ENCODE results near the gene UBE2C. TPM values are rescaled to one million over a fixed set of nuclear protein-coding genes. Genes with fewer than 3 reads are reported as not detected.

UBE2C gene
- total RNA-seq, 1 experiment from 2014 or later: 205 TPM

DNA sequence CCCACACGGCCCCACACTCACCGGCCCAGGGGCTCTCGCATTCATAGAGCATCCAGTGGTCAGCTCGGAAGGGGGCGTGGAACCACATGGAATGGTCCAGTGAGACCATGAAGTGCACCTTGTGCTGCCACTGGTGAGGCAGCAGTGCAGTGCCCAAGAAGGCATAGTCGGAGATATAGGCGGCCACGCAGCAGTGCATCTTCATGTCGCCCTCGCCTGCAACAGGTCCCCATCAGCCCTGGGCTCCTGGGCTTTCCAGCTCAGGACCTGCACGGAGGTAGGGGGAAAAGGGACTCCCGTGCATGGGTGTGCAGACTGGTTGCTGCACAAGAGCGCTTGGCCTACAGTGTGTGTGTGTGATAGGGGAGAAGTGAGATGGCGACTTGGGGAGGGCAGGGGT is 31.1 kb downstream of the UBE2C start:
- no peak overlapping the region for H3K9ac ChIP-seq (ENCODE audit: low read length)
- H3K4me3 ChIP-seq (replicated peaks in 1 of 2; ENCODE audit: low read depth in 1 of 2, low read length in 2 of 2): no peak overlapping the region
- H4K20me1 ChIP-seq (ENCODE audit: insufficient read depth): no peaks in the 10 kb centered on the region
- H2AFZ ChIP-seq (ENCODE audit: low read depth, low read length, poor library complexity, severe bottlenecking): no peak overlapping the region
- DNase-seq (ENCODE audit: low read depth, low spot score) (no peak), ATAC-seq (no peak)
- BruUV-seq (replicated peaks): no TSS peak
- CTCF ChIA-PET: no interaction called here
- H3K9me2 ChIP-seq (ENCODE audit: insufficient read depth): no peaks in the 10 kb centered on the region
- H3K9me3 ChIP-seq (ENCODE audit: control insufficient read depth in 1 of 2, insufficient read depth in 1 of 2, low read depth in 1 of 2, low read length in 2 of 2): no peaks in the 10 kb centered on the region
- intact Hi-C loops (cut with micrococcal nuclease): no loop called here
- no peaks in the 10 kb centered on the region for H3K4me1 ChIP-seq (ENCODE audit: control insufficient read depth in 1 of 2, insufficient read depth in 2 of 2, low read length in 2 of 2)
- H3K79me2 ChIP-seq (ENCODE audit: insufficient read depth, low read length): no peaks in the 10 kb centered on the region
- TF ChIP-seq EZH2phosphoT487 (IDR thresholded peaks at IDR 0.05; ENCODE audit: borderline replicate concordance) (no peak), POLR2A (IDR thresholded peaks at IDR 0.05; ENCODE audit: borderline replicate concordance, extremely low read depth, insufficient read depth, insufficient read length) (no peak), ZNF274 (IDR thresholded peaks at IDR 0.05; ENCODE audit: low read depth, low read length) (no peak), RAD21 (IDR thresholded peaks at IDR 0.05; ENCODE audit: low read depth) (no peak), REST (IDR thresholded peaks at IDR 0.05; ENCODE audit: low read depth) (no peak), SP1 (IDR thresholded peaks at IDR 0.05; ENCODE audit: low read depth) (no peak), EGR1 (IDR thresholded peaks at IDR 0.05; ENCODE audit: low read depth) (no peak), JUND (IDR thresholded peaks at IDR 0.05) (no peak)
- no peaks in the 10 kb centered on the region for H3K27me3 ChIP-seq (ENCODE audit: insufficient read depth, low read length)
- RAD21 ChIA-PET (ENCODE audit: low non-redundant PET in 1 of 2, low total read pairs in 2 of 2, uncharacterized antibody in 2 of 2, unreplicated experiment in 2 of 2): no interaction called here
- peaks cover 0 to 2% of the 10 kb centered on the region in 2 experiments; a peak in 2 of 4 replicates for H3K36me3 ChIP-seq (ENCODE audit: control insufficient read depth in 1 of 2, insufficient read depth in 2 of 2, low read length in 2 of 2)
- POLR2A ChIA-PET: no interaction called here
- no peak overlapping the region for H3K4me2 ChIP-seq (ENCODE audit: low read length)
- H3K27ac ChIP-seq (ENCODE audit: low read depth, low read length): no peak overlapping the region

DNA sequence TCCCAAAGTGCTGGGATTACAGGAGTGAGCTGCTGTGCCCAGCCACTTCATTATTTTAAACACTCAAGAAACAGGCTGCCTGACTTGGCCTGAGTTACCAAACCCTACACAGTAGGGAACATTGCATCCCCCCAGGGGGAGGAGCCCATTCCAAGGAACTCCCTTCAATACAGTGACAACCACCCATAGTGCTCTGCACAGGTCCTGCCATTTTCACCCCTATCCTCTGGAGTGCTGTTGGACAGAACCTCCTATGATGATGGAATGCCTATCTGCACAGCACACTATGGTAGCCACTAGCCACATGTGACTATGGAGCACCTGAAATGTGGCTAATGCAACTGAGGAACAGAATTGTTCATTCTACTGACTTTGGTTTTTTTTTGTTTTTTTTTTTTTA is 33.0 kb downstream of the UBE2C start:
- H3K27ac ChIP-seq (ENCODE audit: low read depth, low read length): no peak overlapping the region
- H3K79me2 ChIP-seq (ENCODE audit: insufficient read depth, low read length): no peaks in the 10 kb centered on the region
- peaks cover 0 to 2% of the 10 kb centered on the region in 2 experiments; a peak in 2 of 4 replicates for H3K36me3 ChIP-seq (ENCODE audit: control insufficient read depth in 1 of 2, insufficient read depth in 2 of 2, low read length in 2 of 2)
- H3K9me3 ChIP-seq (ENCODE audit: control insufficient read depth in 1 of 2, insufficient read depth in 1 of 2, low read depth in 1 of 2, low read length in 2 of 2): no peaks in the 10 kb centered on the region
- H3K9me2 ChIP-seq (ENCODE audit: insufficient read depth): no peaks in the 10 kb centered on the region
- H3K9ac ChIP-seq (ENCODE audit: low read length): no peak overlapping the region
- no peaks in the 10 kb centered on the region for H3K27me3 ChIP-seq (ENCODE audit: insufficient read depth, low read length)
- POLR2A ChIA-PET: no interaction called here
- intact Hi-C loops (cut with micrococcal nuclease): no loop called here
- no peak overlapping the region for H2AFZ ChIP-seq (ENCODE audit: low read depth, low read length, poor library complexity, severe bottlenecking)
- BruUV-seq (replicated peaks): no TSS peak
- H3K4me1 ChIP-seq (ENCODE audit: control insufficient read depth in 1 of 2, insufficient read depth in 2 of 2, low read length in 2 of 2): no peaks in the 10 kb centered on the region
- ATAC-seq: peak; percentile 34; the same call in 1 of the 2 replicates
- H4K20me1 ChIP-seq (ENCODE audit: insufficient read depth): no peaks in the 10 kb centered on the region
- DNase-seq (ENCODE audit: low read depth, low spot score): no peak
- no peak overlapping the region for H3K4me3 ChIP-seq (replicated peaks in 1 of 2; ENCODE audit: low read depth in 1 of 2, low read length in 2 of 2)
- no peak overlapping the region for H3K4me2 ChIP-seq (ENCODE audit: low read length)
- RAD21 ChIA-PET (ENCODE audit: low non-redundant PET in 1 of 2, low total read pairs in 2 of 2, uncharacterized antibody in 2 of 2, unreplicated experiment in 2 of 2): no interaction called here
- CTCF ChIA-PET: no interaction called here
- TF ChIP-seq EGR1 (IDR thresholded peaks at IDR 0.05; ENCODE audit: low read depth) (no peak), SRF (IDR thresholded peaks at IDR 0.05; ENCODE audit: low read depth) (no peak), YY1 (IDR thresholded peaks at IDR 0.05; ENCODE audit: extremely low read depth, insufficient replicate concordance, low read depth, low read length) (no peak), FOSL1 (IDR thresholded peaks at IDR 0.05; ENCODE audit: low read depth) (no peak), ZFX (IDR thresholded peaks at IDR 0.05) (no peak), SP1 (IDR thresholded peaks at IDR 0.05; ENCODE audit: low read depth) (no peak)
- TF ChIP-seq, protein P1, sequence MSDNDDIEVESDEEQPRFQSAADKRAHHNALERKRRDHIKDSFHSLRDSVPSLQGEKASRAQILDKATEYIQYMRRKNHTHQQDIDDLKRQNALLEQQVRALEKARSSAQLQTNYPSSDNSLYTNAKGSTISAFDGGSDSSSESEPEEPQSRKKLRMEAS (IDR thresholded peaks at IDR 0.05): no peak
- TF ChIP-seq, protein P2, sequence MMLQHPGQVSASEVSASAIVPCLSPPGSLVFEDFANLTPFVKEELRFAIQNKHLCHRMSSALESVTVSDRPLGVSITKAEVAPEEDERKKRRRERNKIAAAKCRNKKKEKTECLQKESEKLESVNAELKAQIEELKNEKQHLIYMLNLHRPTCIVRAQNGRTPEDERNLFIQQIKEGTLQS (IDR thresholded peaks at IDR 0.05): no peak

Data from HCT116 (cell line).